HG03159 (cell line): ENCODE data around the gene REL.
A peak's percentile ranks its signal among the peaks of the same experiment; 100 is the strongest.

Experiments used
- ATAC-seq: cut with Tn5 transposase; IDR thresholded peaks from one replicate; pipeline ENCODE4 v1.9.1; 2021; ENCODE audit warnings: mild to moderate bottlenecking, moderate library complexity; ENCODE audit not compliant: unreplicated experiment

REL gene

DNA sequence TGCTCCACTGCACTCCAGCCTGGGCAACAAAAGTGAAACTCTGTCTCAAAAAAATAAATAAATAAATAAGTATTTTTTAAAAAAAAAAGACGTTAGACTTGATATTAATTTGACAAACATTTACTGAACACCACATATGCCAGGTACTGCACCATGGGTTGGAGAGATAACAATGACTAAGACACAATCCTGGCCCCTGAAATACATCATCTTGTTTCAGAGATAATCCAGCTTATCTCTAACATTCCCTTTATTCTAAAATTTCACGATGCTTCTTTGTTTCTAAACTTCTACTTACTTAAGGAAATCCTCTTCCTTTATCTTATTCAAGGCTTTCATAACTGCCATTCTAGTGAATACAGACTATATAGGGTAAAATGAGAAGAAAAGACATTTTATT is 81.2 kb downstream of the REL start:
- ATAC-seq = no peak

- ATAC-seq = no peak
These were observed 81.8 kb downstream of the REL start for GRCh38 chr2:60963190-60963589.

GRCh38 chr2:60964651-60965498 is 83.5 kb downstream of the REL start:
- ATAC-seq = no peak

- ATAC-seq = no peak
These were observed 84.1 kb downstream of the REL start for GRCh38 chr2:60965499-60965785.

DNA sequence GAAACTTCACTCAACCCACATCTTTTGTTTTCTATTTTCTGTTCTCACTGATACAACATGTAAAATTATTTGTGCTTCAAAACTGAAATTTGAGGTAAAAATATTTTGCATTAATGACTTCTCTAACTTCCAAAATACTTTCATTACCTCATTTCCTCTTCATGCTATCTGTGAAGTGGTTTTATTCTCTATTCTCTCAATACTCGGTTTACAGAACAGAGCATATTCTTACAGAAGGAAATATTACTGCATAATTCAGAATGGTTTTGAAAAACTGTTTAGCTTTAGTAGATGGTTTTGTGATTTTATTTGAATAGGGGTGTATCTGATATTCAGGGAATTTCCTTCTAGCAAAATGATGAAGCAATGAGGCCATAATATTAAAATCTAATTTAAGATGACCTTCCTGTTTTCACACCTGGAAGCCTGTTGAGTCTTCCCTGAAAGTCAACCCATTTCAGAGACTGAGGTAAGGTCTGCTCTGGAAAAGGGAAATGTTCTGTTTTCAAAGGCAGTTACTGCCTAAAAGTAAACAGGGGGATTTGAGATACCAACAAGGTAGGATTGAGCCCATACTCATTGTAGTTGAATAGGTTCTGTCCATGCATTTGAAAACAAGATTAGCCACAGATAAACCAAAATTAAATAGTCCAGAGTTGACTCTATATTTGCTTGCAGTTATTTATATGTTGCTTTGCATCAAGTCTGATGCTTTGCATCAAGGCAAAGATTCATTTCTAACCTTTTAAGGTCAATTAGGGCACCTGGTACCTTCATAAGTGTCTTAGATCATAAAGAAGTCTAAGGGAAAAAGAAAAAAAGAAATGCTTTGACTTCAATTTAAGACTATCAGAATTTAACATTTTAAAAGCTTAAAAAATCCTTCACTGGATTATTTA is 85.4 kb downstream of the REL start:
- ATAC-seq = peak; percentile 70

- ATAC-seq = no peak
These were observed 91.7 kb downstream of the REL start for GRCh38 chr2:60972889-60973656.

DNA sequence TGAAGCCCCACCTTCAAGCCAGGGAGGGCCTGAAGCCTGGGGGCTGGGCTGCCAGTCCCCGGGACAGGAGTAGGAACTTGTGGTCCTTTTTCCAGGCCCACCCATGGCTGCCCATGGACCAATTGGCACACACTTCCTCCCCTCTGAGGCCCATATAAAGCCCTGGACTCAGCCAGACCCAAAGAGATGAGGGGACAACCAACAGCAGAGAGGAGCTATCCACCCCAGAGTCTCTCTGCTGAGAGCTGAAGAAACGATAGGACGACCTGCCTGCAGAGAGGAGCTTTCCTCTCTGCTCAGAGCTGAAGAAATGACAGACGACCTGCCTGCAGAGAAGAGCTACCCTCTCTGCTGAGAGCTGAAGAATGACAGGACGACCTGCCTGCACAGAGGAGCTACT is 92.3 kb downstream of the REL start:
- ATAC-seq = no peak

GRCh38 chr2:60974652-60975051 is 93.3 kb downstream of the REL start:
- ATAC-seq = no peak
